ENCODE measurements around the gene LPIN1.

LPIN1 gene

DNA sequence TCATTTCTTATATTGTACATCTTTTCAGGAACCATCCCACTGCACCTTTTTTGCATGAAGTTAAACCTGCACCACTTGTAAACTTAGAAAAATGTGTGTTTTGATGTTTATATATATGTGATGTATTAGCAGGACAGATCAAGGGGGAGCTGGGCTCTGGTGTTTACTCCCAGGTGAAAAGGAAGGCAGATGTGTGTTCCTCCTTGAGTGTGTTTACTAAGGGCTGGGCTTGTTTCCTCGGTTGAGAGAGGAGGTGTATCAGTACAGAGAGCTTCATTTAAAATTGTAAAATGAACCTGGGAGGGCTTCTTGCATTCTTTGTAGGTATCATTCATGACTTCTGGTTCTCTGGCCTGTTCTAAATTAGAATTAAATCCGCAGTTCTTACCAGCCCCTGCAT is 14.8 kb downstream of the LPIN1 start:
- TF ChIP-seq ZFX (IDR thresholded peaks at IDR 0.05) = no peak
- TF ChIP-seq, protein P1, sequence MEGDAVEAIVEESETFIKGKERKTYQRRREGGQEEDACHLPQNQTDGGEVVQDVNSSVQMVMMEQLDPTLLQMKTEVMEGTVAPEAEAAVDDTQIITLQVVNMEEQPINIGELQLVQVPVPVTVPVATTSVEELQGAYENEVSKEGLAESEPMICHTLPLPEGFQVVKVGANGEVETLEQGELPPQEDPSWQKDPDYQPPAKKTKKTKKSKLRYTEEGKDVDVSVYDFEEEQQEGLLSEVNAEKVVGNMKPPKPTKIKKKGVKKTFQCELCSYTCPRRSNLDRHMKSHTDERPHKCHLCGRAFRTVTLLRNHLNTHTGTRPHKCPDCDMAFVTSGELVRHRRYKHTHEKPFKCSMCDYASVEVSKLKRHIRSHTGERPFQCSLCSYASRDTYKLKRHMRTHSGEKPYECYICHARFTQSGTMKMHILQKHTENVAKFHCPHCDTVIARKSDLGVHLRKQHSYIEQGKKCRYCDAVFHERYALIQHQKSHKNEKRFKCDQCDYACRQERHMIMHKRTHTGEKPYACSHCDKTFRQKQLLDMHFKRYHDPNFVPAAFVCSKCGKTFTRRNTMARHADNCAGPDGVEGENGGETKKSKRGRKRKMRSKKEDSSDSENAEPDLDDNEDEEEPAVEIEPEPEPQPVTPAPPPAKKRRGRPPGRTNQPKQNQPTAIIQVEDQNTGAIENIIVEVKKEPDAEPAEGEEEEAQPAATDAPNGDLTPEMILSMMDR (conservative IDR thresholded peaks at IDR 0.05) = no peak
- no peak overlapping the region for H3K27ac ChIP-seq

DNA sequence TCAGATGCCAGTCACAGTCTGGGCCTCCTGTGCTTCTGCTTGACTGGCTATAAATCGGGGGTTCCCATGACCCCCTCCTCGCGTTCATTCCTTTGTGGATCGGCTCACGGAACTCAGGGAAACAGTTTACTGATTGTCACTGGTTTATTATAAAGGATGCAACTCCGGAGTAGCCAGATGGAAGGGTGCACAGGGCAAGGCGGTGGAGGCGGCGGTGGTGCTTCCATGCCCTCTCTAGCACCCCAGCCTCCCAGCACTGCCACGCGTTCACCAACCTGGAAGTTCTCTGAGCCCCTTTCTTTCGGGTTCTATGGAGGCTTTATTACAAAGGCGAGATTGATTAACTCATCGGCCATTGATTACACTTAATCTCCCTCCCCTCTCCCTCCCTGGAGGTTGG is 15.6 kb downstream of the LPIN1 start:
- H3K27ac ChIP-seq = no peak overlapping the region
- no peak for TF ChIP-seq ZFX (IDR thresholded peaks at IDR 0.05)
- TF ChIP-seq, protein P1 (conservative IDR thresholded peaks at IDR 0.05) = no peak

DNA sequence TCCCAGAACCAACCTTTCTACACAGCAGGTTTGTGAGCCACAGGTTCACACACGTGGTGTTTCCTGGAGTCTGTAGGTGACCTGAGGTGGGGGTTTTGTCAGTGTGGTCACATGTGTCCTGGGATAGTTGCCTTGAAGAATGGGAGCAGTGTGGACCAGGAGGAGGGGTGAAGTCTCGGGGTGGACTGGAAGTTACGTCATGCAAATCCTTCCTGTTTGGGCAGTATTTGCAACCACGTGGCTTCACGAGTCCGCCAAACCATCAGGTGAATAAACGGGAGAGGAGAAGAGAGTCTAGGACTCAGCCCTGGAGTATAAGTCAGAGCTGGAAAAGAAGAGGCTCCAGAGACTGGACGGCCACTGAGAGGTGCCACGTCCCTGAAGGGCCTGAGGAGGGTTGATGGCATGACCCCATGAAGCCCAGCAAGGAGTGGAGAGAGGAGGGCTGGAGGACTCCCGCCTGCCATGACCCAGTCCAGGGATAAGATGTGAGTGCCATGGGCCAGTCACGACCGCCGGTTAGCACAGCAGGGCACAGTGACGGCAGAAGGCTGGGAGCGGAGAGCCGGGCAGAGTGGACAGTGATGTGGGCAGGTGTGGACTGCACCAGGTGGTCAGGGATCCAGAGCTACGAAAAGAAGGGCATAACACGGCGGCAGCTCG is 16.5 kb downstream of the LPIN1 start:
- peak overlapping the region; percentile 7 for H3K27ac ChIP-seq
- no peak for TF ChIP-seq ZFX (IDR thresholded peaks at IDR 0.05)
- TF ChIP-seq, protein P1 (conservative IDR thresholded peaks at IDR 0.05) = no peak

DNA sequence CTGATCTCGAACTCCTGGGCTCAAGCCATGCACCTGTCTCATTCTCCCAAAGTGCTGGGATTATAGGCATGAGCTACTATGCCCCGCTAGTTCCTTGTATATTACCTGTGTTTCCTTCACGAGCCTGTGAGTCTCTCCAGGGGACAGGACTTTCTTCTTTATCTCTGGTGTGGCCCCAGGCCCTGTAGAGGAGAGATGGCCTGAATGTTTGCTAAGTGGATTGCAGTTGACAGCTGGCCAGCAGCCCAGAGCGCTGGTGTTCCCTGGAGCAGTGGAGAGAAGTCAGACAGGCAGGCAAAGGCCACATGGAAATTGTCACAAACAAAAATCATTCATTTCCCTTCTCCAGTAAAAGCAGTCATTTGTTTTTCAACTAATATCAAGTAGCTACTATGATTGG is 17.9 kb downstream of the LPIN1 start:
- TF ChIP-seq ZFX (IDR thresholded peaks at IDR 0.05) = no peak
- TF ChIP-seq, protein P1 (conservative IDR thresholded peaks at IDR 0.05) = no peak
- no peak overlapping the region; the same call in 1 of the 2 replicates for H3K27ac ChIP-seq

DNA sequence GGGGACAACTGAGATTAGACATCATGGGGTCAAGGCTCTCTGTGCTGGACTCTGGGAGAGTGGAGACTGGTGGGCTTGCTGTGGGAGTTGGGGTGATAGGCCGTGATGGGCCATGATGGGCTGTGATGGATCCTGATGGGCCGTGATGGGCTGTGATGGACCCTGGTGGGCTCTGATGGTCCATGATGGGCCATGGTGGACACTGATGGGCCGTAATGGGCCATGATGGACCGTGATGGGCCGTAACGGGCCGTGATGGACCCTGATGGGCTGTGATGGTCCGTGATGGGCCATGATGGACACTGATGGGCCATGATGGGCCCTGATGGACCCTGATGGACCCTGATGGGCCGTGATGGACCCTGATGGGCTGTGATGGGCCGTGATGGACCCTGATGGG is 18.5 kb downstream of the LPIN1 start:
- no peak overlapping the region for H3K27ac ChIP-seq

DNA sequence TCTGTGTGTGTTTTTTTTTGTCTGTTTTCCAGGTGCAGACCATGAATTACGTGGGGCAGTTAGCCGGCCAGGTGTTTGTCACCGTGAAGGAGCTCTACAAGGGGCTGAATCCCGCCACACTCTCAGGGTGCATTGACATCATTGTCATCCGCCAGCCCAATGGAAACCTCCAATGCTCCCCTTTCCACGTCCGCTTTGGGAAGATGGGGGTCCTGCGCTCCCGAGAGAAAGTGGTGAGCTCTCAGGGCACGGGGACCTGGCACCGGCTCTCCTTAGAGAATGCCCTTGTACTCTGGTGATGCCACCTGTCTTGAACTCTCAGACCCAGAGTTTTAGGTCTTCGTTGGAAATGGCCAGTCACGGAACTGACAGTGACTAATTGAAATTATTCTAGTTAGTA is 19.1 kb downstream of the LPIN1 start:
- TF ChIP-seq ZFX (IDR thresholded peaks at IDR 0.05) = no peak
- TF ChIP-seq, protein P1 (conservative IDR thresholded peaks at IDR 0.05) = no peak
- H3K27ac ChIP-seq = no peak overlapping the region

More for the DNA sequence above, 18.5 kb downstream of the LPIN1 start:
- TF ChIP-seq, protein P1 (conservative IDR thresholded peaks at IDR 0.05) = no peak
- TF ChIP-seq ZFX (IDR thresholded peaks at IDR 0.05) = no peak

DNA sequence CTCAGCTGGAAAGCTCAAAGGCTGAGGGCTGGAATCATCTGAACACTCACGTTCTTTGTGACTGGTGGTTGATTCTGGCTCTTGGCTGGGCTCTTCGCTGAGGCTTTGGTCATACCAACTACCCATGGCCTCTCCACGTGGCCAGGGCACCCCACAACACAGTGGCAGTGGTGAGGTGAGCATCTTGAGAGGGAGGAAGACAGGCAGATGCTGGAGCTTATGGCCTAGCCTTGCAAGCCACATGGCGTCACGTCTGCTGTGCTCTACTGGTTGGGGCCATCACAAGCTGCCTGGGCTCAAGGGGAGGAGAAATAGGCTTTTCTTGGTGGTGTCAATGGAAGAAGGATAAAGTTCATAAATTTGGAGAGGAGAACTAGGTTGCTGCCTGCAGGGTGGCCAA is 19.6 kb downstream of the LPIN1 start:
- no peak overlapping the region for H3K27ac ChIP-seq
- no peak for TF ChIP-seq ZFX (IDR thresholded peaks at IDR 0.05)
- TF ChIP-seq, protein P1 (conservative IDR thresholded peaks at IDR 0.05) = no peak
